ENCODE data around the gene NRG2. TPM values are rescaled to one million over a fixed set of nuclear protein-coding genes. Genes with fewer than 3 reads are reported as not detected.

NRG2 gene
- total RNA-seq, 1 donor from 2014 or later = 1.4 TPM

DNA sequence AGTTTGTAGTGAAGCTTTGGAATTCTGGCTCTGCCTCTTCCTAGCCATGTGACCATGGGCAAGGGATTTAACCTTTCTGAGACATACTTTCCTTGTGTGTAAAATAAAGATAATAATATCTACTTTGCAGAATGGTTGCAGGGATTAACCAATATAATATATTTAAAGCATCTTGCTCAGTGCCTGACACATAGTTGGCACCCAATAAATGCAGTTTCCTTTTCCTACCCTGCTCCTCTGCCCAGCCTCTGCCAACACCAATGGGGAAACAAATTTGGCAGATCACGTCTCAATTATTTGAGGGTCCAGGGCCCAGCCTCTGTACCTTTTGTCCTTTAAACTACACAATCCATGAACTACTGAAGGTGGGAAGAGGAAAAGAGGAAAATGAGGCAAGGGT, 91.1 kb downstream of the NRG2 start:
- Mint-ChIP-seq H3K36me3 (no peaks in the 10 kb centered on the region), H3K27me3 (peaks cover 30% of the 10 kb centered on the region), H3K4me3 (no peak overlapping the region), H3K9me3 (no peaks in the 10 kb centered on the region), H3K27ac (no peak overlapping the region), H3K4me1 (ENCODE audit: unreplicated experiment) (peaks cover 24% of the 10 kb centered on the region)
- no peak for DNase-seq (ENCODE audit: extremely low spot score, unreplicated experiment)
- TF ChIP-seq, protein P1, sequence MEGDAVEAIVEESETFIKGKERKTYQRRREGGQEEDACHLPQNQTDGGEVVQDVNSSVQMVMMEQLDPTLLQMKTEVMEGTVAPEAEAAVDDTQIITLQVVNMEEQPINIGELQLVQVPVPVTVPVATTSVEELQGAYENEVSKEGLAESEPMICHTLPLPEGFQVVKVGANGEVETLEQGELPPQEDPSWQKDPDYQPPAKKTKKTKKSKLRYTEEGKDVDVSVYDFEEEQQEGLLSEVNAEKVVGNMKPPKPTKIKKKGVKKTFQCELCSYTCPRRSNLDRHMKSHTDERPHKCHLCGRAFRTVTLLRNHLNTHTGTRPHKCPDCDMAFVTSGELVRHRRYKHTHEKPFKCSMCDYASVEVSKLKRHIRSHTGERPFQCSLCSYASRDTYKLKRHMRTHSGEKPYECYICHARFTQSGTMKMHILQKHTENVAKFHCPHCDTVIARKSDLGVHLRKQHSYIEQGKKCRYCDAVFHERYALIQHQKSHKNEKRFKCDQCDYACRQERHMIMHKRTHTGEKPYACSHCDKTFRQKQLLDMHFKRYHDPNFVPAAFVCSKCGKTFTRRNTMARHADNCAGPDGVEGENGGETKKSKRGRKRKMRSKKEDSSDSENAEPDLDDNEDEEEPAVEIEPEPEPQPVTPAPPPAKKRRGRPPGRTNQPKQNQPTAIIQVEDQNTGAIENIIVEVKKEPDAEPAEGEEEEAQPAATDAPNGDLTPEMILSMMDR (conservative IDR thresholded peaks at IDR 0.05) = no peak

DNA sequence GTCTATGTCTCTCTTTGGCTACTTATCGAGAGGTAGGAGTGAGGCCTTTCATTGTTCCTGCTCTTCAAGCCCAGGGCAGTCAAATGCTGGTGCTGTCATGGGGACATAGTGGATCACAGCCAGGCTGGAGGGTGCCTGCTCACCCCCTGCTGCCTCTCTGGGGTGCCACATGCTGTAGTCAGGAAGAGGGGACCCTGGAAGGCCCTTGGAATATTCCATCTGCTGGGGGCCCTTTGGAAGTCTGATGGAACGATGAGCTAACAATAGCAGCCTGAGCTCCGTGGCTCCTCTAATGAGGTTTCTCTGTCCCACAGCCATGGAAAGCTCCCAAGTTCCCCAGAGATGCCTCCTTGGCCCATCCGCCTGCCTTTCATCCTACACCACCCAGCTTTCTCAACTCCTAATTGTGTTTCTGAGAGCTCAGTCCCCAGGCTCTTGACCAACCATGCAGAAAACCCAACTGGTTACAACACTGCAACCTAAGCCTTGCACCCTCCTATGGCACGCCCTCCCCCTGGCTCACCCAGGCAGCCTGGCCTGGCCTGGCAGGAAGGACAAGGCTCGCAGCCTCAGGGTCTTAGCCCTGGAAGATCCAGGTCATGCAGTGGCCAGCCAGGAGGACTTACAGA, 91.7 kb downstream of the NRG2 start:
- Mint-ChIP-seq H3K4me1 (ENCODE audit: unreplicated experiment) (peaks cover 24% of the 10 kb centered on the region), H3K27ac (no peak overlapping the region), H3K27me3 (peaks cover 34% of the 10 kb centered on the region), H3K36me3 (no peaks in the 10 kb centered on the region), H3K4me3 (no peak overlapping the region), H3K9me3 (no peaks in the 10 kb centered on the region)
- TF ChIP-seq, protein P1 (conservative IDR thresholded peaks at IDR 0.05) = no peak
- no peak for DNase-seq (ENCODE audit: extremely low spot score, unreplicated experiment)

DNA sequence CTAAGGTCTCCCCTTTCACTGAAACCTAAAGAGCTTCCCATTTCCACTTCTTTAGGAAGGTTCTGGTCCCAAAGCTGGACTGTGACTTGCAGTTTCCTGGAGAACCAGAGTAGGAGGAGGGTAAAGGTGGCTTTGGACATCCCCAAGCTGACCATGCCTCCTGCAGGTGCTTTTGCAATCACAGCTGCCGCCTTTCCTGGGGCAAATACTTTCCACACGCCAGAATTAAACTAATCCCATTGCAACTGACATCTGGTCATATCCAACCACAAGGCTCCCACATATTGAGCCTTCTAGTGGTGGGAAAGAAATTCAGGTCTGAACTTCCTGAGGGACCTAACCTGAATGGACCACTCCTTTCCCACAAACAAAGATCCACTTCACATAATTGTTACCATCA, 92.7 kb downstream of the NRG2 start:
- Mint-ChIP-seq H3K4me3 (no peak overlapping the region), H3K27ac (no peak overlapping the region), H3K36me3 (no peaks in the 10 kb centered on the region), H3K4me1 (ENCODE audit: unreplicated experiment) (peaks cover 22% of the 10 kb centered on the region), H3K9me3 (no peaks in the 10 kb centered on the region), H3K27me3 (peaks cover 40% of the 10 kb centered on the region)
- DNase-seq (ENCODE audit: extremely low spot score, unreplicated experiment) = no peak
- TF ChIP-seq, protein P1 (conservative IDR thresholded peaks at IDR 0.05) = no peak

DNA sequence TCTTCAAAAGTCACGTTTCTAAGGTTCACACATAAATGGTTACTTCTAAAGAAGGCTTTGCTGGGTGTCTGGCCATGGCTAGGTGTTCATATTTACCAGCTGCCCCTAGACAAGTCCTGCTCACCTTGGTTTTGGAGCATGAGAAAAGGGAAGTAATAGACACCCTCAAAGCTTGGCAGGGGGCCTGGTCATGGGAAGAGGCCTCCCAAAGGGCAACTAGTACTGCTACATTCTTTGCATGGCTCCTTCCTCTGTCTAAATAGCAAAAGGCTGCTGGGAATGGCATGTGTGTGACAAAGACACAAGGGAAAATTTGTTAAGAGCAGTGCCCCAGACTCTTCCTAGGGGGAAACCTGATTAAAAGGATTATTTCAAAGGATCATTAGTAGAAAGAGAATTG, 93.4 kb downstream of the NRG2 start:
- TF ChIP-seq, protein P1 (conservative IDR thresholded peaks at IDR 0.05) = no peak
- peaks cover 44% of the 10 kb centered on the region for H3K27me3 Mint-ChIP-seq

DNA sequence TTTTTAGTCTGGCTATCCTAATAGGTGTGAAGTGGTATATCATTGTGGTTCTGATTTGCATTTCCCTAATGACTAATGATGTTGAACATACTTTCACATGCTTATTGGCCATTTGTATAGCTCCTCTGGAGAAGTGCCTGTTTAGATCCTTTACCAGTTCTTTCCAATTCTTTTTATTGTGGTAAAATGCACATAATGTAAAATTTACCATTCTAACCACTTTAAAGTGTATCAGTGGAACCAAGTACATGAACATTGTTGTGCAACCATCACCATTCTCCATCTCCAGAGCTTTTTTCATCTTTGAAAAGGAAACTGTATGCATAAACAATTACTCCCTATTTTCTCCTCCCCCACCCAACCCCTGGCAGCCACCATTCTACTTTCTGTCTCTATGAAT, 95.4 kb downstream of the NRG2 start:
- DNase-seq (ENCODE audit: extremely low spot score, unreplicated experiment) = no peak
- Mint-ChIP-seq H3K27ac (no peak overlapping the region), H3K27me3 (peaks cover 44% of the 10 kb centered on the region), H3K9me3 (no peaks in the 10 kb centered on the region), H3K36me3 (no peaks in the 10 kb centered on the region), H3K4me3 (no peak overlapping the region), H3K4me1 (ENCODE audit: unreplicated experiment) (peaks cover 3% of the 10 kb centered on the region)
- TF ChIP-seq, protein P1 (conservative IDR thresholded peaks at IDR 0.05) = no peak

More for the DNA sequence above, 93.4 kb downstream of the NRG2 start:
- Mint-ChIP-seq H3K9me3 (no peaks in the 10 kb centered on the region), H3K27ac (no peak overlapping the region), H3K36me3 (no peaks in the 10 kb centered on the region), H3K4me3 (no peak overlapping the region), H3K4me1 (ENCODE audit: unreplicated experiment) (peaks cover 15% of the 10 kb centered on the region)
- DNase-seq (ENCODE audit: extremely low spot score, unreplicated experiment) = no peak
